WERI-Rb-1 (cell line): ENCODE results near the gene CRACDL.
"Not testable (repeated sequence)": the region's sequence is repeated elsewhere in the genome, so short reads cannot be mapped to it uniquely, and the experiment has no call there.

Experiments used
- DNase-seq: peaks from one replicate; pipeline ENCODE4 v3.0.0-alpha.2; 2020
- H3K27ac ChIP-seq: fragments of 250-450 bp; sonication (Bioruptor Pico); 2 replicates; pipeline ENCODE4 v1.5.1; 2020; ENCODE audit warnings: mild to moderate bottlenecking, moderate library complexity
- H3K27me3 ChIP-seq: fragments of 250-450 bp; sonication (Bioruptor Pico); 2 replicates; pipeline ENCODE4 v1.5.1; 2021; ENCODE audit warnings: mild to moderate bottlenecking, low read depth, moderate library complexity; ENCODE audit not compliant: insufficient read depth, severe bottlenecking
- H3K36me3 ChIP-seq: fragments of 250-450 bp; sonication (Bioruptor Pico); 2 replicates; pipeline ENCODE4 v1.5.1; 2020; ENCODE audit warnings: mild to moderate bottlenecking, moderate library complexity
- H3K4me3 ChIP-seq: 2 replicates; pipeline ENCODE4 v1.5.1; 2011; ENCODE audit warnings: low read depth, mild to moderate bottlenecking, control low read depth, low read length
- H3K9me3 ChIP-seq: fragments of 250-450 bp; sonication (Bioruptor Pico); 2 replicates; pipeline ENCODE4 v1.5.1; 2021; ENCODE audit warnings: mild to moderate bottlenecking, moderate library complexity; ENCODE audit not compliant: severe bottlenecking
- TF ChIP-seq, protein P1 (sequence below): IDR thresholded peaks from 2 replicates; pipeline ENCODE4 v1.5.1; 2011; ENCODE audit warnings: low read depth, mild to moderate bottlenecking, control low read depth, inconsistent platforms, low read length

Gene CRACDL

DNA sequence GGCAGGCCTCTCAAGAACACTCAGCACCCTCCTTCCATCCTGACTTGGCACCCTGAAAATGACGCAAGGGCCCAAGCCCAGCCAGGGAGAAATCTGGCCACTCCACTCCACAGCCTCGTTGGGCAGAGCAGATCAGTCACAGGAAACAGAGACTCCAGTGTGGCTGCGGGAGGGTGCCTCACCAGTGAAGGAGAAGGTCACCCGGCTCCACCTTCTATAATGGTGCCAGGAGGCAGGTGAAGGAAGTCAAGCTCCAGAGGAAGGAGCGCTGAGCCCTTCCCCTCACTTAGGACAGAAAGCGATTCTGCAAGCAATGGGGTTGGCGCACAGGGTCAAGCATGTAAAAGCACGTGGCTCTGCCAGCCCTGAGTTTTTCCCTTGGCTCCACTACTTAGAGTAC lies 35.3 kb downstream of the CRACDL start:
- Histone ChIP-seq H3K4me3 (no peak overlapping the region), H3K27me3 (no peaks in the 10 kb centered on the region), H3K27ac (no peak overlapping the region), H3K36me3 (no peaks in the 10 kb centered on the region), H3K9me3 (no peaks in the 10 kb centered on the region)
- TF ChIP-seq, protein P1, sequence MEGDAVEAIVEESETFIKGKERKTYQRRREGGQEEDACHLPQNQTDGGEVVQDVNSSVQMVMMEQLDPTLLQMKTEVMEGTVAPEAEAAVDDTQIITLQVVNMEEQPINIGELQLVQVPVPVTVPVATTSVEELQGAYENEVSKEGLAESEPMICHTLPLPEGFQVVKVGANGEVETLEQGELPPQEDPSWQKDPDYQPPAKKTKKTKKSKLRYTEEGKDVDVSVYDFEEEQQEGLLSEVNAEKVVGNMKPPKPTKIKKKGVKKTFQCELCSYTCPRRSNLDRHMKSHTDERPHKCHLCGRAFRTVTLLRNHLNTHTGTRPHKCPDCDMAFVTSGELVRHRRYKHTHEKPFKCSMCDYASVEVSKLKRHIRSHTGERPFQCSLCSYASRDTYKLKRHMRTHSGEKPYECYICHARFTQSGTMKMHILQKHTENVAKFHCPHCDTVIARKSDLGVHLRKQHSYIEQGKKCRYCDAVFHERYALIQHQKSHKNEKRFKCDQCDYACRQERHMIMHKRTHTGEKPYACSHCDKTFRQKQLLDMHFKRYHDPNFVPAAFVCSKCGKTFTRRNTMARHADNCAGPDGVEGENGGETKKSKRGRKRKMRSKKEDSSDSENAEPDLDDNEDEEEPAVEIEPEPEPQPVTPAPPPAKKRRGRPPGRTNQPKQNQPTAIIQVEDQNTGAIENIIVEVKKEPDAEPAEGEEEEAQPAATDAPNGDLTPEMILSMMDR = no peak
- no peak for DNase-seq

DNA sequence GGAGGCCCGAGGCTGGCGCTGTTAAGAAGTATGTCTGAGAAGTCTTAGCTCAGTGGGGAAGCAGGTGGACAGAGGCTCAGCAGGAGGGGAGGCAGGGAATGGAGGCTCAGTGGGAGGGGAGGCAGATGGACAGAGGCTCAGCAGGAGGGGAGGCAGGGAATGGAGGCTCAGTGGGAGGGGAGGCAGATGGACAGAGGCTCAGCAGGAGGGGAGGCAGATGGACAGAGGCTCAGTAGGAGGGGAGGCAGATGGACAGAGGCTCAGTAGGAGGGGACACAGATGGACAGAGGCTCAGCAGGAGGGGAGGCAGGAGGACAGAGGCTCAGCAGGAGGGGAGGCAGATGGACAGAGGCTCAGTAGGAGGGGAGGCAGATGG lies 36.3 kb downstream of the CRACDL start:
- H3K36me3 ChIP-seq, H3K27me3 ChIP-seq, H3K27ac ChIP-seq, DNase-seq, H3K9me3 ChIP-seq, H3K4me3 ChIP-seq: not testable (repeated sequence)

DNA sequence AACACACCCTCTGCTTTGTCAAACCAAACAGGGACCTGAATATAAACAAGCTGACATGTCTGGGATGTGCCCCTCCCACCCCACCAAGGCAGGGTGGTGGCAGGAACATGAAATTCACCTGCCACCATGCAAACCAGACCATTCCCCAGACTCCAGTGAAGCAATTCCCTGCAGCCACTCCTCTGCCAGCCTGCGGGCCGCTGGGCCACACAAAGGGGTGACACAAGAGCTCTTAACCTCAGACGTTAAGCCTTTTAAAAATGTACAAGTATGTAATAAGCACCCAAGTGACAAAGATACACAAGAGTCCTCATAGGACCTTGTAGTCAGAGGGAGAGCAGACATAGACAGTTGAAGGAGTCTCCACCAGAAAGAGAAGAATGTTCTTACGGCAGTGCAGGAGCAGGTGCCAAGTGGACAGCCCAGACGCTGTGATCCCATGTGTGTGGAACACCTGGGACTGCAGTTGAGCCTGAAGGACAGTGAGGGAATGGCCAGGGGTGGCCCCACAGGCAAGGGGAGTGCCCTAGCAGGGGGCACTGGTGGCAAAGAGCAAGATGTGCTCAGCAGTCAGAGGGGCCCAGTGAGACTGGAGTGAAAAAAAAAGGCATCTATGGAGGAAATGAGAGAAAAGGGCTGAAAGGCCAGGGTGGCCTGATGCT lies 36.9 kb downstream of the CRACDL start:
- TF ChIP-seq, protein P1 = no peak
- Histone ChIP-seq H3K4me3 (no peak overlapping the region), H3K36me3 (no peaks in the 10 kb centered on the region), H3K27ac (no peak overlapping the region), H3K9me3 (no peaks in the 10 kb centered on the region), H3K27me3 (no peaks in the 10 kb centered on the region)
- DNase-seq = no peak

DNA sequence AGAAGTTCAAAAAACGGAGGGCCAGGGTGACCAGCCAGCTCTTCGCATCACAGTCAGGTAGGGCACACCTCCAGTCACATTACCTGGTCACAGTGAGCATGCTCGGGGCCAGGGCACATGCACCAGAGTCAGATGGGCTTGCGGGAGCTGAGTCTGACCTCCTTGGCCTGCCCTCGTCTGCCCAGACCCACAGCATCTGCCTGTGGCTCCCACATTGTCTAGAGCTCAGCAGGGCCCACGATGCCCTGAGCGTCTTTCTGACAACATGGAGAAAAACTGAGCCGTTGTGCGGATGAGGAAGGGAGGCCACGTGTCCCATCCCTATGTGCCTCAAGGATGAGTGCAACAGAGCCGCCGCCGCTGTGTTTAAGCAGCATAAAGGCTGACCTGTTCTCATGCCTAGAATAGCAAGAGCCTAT lies 37.6 kb downstream of the CRACDL start:
- TF ChIP-seq, protein P1 = no peak

DNA sequence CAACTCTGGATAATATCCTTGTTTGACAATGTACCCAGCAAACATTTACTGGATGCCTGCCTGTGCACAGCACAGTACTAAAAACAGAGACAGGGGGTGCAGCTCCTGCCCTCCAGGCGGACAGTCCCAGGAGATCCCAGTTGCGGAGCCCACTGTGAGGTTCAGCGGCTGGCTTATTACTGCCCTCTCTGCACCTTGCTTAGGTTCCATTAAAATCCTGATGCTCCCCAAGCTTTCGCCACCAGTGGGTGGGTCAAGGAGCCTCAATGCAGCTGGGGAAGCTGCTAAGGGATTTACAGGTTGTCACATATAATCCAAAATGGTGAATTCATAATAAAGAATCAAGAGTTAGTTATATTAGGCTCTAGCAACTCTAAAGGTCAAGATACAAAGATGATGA lies 38.3 kb downstream of the CRACDL start:
- Histone ChIP-seq H3K27ac (no peak overlapping the region), H3K4me3 (no peak overlapping the region), H3K36me3 (no peaks in the 10 kb centered on the region), H3K27me3 (no peaks in the 10 kb centered on the region), H3K9me3 (no peaks in the 10 kb centered on the region)
- TF ChIP-seq, protein P1 = no peak
- DNase-seq = no peak

More for the DNA sequence above, 37.6 kb downstream of the CRACDL start:
- no peaks in the 10 kb centered on the region for H3K27me3 ChIP-seq
- no peak overlapping the region for H3K27ac ChIP-seq
- no peak for DNase-seq
- H3K36me3 ChIP-seq = no peaks in the 10 kb centered on the region
- no peaks in the 10 kb centered on the region for H3K9me3 ChIP-seq
- no peak overlapping the region for H3K4me3 ChIP-seq

DNA sequence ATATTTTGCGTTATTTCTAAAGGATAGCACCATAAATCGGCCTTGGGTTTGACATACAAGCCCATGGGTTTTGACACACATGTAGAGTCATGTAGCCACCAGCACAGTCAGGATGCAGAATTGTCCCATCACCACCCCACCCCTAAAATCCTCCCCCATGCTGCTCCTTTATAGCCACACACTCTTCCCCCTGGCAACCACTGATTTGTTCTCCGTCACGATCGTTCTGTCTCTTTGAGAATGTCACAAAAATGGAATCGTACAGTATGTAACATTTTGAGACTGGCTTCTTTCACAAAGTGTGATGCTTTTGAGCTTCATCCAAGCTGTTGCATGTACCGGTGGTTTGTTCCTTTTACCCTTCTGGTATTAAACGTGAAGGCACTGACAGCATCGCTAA lies 39.1 kb downstream of the CRACDL start:
- Histone ChIP-seq H3K27me3 (no peaks in the 10 kb centered on the region), H3K9me3 (no peaks in the 10 kb centered on the region), H3K36me3 (no peaks in the 10 kb centered on the region), H3K27ac (no peak overlapping the region), H3K4me3 (no peak overlapping the region)
- TF ChIP-seq, protein P1 = no peak
- no peak for DNase-seq
